Measurements from ENCODE around the gene SYNGR3.

DNA sequence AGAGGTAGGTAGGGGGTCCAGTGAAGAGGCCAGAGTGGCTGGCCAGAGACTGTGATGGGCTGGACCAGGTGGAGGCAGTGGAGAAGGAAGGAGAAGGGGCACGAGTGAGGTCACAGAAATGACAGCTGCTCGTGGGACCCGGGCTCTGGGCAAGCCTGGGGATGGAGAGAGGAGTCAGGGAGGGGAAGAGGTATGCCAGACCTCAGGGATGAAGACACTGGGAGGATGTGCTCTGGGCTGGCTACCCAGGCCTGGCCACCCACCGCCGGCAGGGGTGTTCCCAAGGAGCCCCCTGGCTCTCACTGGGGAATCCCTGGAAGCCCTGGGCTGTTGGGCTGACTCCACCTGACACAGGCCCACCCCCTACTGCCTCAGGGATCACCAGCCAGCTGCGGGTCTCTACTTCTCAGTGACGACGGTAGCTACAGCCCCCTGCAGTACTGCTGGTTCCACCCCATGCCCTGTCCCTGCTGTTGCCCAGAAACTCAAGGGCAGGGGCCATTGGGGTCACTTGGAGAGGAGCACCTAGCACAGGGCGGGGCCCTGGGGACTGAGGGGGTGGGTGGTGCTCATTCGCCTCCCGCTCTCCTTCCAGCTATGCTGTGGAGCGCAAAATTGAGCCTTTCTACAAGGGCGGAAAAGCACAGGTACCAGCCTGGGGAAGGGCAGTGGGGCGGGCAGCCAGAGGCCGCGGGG, 16.2 kb upstream of the SYNGR3 start:
- TF ChIP-seq, protein P1, sequence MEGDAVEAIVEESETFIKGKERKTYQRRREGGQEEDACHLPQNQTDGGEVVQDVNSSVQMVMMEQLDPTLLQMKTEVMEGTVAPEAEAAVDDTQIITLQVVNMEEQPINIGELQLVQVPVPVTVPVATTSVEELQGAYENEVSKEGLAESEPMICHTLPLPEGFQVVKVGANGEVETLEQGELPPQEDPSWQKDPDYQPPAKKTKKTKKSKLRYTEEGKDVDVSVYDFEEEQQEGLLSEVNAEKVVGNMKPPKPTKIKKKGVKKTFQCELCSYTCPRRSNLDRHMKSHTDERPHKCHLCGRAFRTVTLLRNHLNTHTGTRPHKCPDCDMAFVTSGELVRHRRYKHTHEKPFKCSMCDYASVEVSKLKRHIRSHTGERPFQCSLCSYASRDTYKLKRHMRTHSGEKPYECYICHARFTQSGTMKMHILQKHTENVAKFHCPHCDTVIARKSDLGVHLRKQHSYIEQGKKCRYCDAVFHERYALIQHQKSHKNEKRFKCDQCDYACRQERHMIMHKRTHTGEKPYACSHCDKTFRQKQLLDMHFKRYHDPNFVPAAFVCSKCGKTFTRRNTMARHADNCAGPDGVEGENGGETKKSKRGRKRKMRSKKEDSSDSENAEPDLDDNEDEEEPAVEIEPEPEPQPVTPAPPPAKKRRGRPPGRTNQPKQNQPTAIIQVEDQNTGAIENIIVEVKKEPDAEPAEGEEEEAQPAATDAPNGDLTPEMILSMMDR (IDR thresholded peaks at IDR 0.05; ENCODE audit: low read length) = no peak
- no peak for TF ChIP-seq EZH2 (optimal IDR thresholded peaks at IDR 0.05; ENCODE audit: low read depth, low read length)
- no peak for TF ChIP-seq EZH2phosphoT487 (IDR thresholded peaks at IDR 0.05; ENCODE audit: low read length)

Measured in MM.1S (cell line).